GM19025 (cell line): ENCODE data around the gene ANAPC2.

Source experiments
- ATAC-seq: cut with Tn5 transposase; IDR thresholded peaks from one replicate; pipeline ENCODE4 v1.9.1; 2021; ENCODE audit warnings: mild to moderate bottlenecking, low read depth, moderate library complexity; ENCODE audit not compliant: unreplicated experiment

Gene ANAPC2

GRCh38 chr9:137194909-137195308 lies 6.5 kb upstream of the ANAPC2 start:
- ATAC-seq: no peak

DNA sequence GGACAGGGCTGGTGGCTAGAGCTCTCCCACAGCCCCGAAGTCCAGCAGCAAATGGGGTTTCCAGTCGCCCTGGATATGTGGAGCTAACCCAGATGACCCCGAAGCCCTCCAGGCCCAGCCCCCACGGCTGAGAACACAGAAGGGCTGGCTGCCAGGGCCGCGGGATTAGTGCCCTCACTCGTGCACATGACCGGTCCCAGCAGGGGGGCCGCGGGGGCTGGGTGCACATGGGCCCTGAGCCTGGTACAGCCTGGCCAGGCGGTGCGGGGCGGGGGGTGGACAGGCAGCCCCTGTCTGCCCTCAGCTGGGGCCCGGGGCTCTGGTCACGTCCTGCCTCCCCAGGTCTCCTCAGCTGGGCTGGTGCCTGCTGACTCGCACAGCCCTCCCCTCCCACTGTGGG lies 6.0 kb upstream of the ANAPC2 start:
- no peak for ATAC-seq

- no peak for ATAC-seq
Observed at GRCh38 chr9:137193771-137194170, 5.4 kb upstream of the ANAPC2 start.

DNA sequence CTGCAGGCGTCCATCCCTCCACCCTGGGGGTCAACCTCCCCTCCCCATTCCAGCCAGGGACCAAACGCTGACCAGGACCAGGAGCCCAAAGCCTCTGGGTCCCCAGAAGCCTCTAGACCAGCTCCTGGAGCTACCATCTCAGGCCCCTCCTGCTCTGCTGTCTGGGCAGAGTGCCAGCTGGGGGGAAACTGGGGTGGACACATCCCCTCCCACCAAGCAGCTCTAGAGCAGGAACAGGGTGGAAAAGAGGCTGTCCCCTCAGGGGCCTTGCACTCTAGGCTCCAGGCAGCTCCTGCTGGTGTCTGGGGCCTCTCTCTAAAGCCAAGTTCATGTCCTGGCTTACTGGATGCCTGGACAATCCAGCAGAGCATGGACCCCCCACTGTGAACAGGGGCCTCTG lies 4.5 kb upstream of the ANAPC2 start:
- no peak for ATAC-seq

- no peak for ATAC-seq
Observed at GRCh38 chr9:137192448-137192780, 4.1 kb upstream of the ANAPC2 start.

- no peak for ATAC-seq
Observed at GRCh38 chr9:137191691-137192447, 3.5 kb upstream of the ANAPC2 start.

GRCh38 chr9:137191245-137191644 lies 2.9 kb upstream of the ANAPC2 start:
- no peak for ATAC-seq

DNA sequence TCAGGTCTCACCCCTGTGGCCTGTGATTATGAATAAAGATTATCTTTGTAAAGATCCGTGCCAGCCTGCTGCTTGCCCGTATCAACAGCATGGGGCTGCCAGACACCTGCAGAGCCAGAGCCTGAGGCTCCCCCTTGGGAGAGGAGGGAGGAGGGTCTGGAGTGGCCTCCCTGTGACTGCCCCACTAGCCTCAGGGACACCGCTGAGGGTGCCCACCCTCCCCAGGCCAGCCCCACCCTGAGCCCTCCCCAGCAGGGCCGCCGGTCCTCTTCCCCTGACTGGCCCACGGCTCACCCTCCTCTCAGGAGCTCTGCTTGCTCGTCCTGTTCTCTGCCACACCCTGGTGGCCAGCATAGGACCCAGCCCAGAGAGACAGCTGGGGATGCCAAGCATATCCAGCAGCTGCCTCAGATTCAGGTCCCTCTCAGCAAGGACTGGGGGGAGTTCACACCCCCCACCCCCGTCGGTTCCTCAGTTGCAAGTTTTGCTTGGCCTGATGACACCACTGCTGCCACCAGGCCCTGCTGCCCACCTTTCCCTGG lies 2.0 kb upstream of the ANAPC2 start:
- no peak for ATAC-seq

- ATAC-seq: no peak
Observed at GRCh38 chr9:137189297-137190295, 1.2 kb upstream of the ANAPC2 start.

DNA sequence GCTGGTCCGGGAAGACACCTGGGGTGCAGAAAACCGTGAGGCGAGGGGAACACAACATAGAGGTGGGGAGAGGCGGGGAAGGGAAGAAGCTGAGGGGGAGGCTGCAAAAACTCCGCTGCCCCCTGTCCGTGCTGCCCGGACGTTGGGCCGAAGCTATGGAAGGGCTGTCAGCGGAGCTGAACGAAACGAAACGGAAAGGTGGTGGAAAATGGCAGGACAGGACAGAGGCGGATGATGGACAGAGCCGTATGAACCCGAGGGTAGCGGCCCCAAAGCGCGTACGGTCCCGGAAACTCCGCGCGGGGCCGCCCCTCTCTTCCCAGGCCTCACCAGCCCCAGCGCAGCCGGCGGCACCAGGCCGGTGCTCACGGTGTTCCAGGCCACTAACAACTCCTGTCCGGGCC lies 272 bp downstream of the ANAPC2 start:
- no peak for ATAC-seq

- no peak for ATAC-seq
Observed at GRCh38 chr9:137187386-137187785, 974 bp downstream of the ANAPC2 start.

- no peak for ATAC-seq
Observed at GRCh38 chr9:137186385-137186784, 2.0 kb downstream of the ANAPC2 start.

- ATAC-seq: no peak
Observed at GRCh38 chr9:137185921-137186320, 2.4 kb downstream of the ANAPC2 start.

DNA sequence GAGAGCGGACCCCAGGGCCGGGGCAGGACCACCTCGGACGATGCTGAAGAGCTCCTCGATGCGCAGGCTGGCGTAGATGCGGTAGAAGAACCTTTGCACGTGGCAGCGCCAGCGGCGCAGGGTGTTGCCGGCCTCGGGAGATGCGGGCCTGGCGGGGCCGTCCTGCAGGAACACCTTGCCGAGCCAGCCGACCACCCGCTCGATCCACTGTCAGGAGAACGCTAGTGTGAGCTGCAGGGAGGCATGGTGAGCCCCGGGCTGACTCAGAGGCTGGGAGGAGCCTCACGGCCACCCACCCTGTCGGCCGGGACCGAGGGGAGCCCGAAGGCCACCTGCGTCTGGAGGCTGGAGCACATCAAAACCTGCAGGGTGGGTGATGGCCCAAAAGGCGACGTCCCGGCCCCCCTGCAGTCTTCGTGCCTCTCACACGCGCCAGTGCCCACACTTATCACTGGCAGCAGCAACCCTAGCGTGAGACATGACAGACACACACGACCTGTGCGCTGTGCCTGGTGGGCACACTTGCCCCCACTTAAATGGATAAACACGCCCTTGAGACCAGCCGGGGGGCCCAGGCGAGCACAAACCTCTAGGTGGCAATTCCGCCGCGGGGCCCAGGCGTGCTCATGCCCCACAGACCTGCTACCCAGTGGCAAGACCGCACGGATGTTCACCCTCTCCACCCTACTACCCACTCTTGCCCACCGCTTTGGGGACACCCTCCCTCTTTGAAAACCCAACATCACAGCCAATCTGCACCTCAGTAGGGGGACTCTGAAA lies 3.3 kb downstream of the ANAPC2 start:
- no peak for ATAC-seq

DNA sequence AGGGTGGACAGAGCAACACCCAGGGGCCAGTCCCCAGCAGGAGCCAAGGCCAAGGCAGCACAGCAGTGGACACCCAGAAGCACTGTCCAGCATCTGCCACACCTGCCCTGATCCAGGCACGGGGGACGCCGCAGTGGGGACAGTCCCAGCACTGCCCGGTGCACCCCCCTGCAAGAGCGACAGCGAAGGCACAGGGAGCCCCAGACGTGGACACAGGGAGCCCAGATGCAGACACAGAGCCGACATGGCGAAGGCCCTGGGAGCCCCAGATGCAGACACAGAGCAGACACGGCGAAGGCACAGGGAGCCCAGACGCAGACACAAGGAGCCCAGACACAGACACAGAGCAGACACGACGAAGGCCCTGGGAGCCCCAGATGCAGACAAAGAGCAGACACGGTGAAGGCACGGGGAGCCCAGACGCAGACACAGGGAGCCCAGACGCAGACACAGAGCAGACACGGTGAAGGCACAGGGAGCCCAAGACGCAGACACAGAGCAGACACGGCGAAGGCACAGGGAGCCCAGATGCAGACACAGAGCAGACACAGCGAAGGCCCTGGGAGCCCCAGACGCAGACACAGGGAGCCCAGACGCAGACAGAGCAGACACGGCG lies 4.3 kb downstream of the ANAPC2 start:
- no peak for ATAC-seq

GRCh38 chr9:137182836-137183235 lies 5.5 kb downstream of the ANAPC2 start:
- ATAC-seq: no peak

- ATAC-seq: no peak
Observed at GRCh38 chr9:137181680-137182079, 6.7 kb downstream of the ANAPC2 start.

DNA sequence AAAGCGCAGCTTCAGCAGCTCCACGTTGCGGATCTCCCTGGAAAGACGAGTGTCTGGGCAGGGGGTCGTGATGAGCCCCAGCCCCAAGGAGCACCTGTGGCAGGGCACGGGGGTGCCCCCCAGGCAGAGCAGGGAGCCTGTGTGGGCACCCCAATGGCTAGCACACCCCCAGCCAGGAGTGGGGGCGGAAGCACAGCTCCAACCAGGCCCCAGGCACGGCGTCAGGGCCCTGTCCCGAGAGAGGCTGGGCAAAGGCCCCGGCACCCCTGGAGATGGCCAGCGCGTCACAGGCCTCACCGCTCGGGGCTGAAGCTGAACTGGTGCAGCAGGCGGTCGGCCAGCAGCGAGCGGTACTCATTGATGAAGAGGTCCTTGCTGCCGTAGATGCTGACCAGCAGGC lies 7.9 kb downstream of the ANAPC2 start:
- no peak for ATAC-seq

GRCh38 chr9:137179761-137180160 lies 8.6 kb downstream of the ANAPC2 start:
- no peak for ATAC-seq

GRCh38 chr9:137178939-137179630 lies 9.3 kb downstream of the ANAPC2 start:
- ATAC-seq: no peak
